ENCODE data around the gene SRP14. TPM values are rescaled to one million over a fixed set of nuclear protein-coding genes. Genes with fewer than 3 reads are reported as not detected.
A peak's percentile ranks its signal among the peaks of the same experiment; 100 is the strongest.

SRP14 gene
- total RNA-seq, 1 donor from 2014 or later = 320 TPM

GRCh38 chr15:40058476-40059140 lies 19.6 kb upstream of the SRP14 start:
- Mint-ChIP-seq H3K27ac (ENCODE audit: unreplicated experiment) (no peak overlapping the region), H3K27me3 (ENCODE audit: low read depth, unreplicated experiment) (no peaks in the 10 kb centered on the region), H3K36me3 (ENCODE audit: low read depth, unreplicated experiment) (peaks cover 5% of the 10 kb centered on the region), H3K4me3 (ENCODE audit: unreplicated experiment) (peak overlapping the region; percentile 27), H3K9me3 (ENCODE audit: unreplicated experiment) (no peaks in the 10 kb centered on the region), H3K4me1 (ENCODE audit: low read depth, unreplicated experiment) (peaks cover 27% of the 10 kb centered on the region)
- H3K27me3 ChIP-seq (ENCODE audit: insufficient read depth, low read length) = no peaks in the 10 kb centered on the region
- no peak overlapping the region for H2AFZ ChIP-seq (ENCODE audit: low read depth, low read length)
- FAIRE-seq (no peak), DNase-seq (ENCODE audit: low read depth) (peak; percentile 50)
- no peaks in the 10 kb centered on the region for H3K79me2 ChIP-seq (ENCODE audit: insufficient read depth, low read length)
- H3K4me1 ChIP-seq (ENCODE audit: insufficient read depth, low read length) = peaks cover 21% of the 10 kb centered on the region
- H3K4me2 ChIP-seq (ENCODE audit: low read length) = peak overlapping the region; percentile 3
- H3K4me3 ChIP-seq (ENCODE audit: insufficient read depth, low read depth, low read length) = no peak overlapping the region
- H4K20me1 ChIP-seq (ENCODE audit: insufficient read depth, low read length) = no peaks in the 10 kb centered on the region
- H3K9ac ChIP-seq (ENCODE audit: low read length) = no peak overlapping the region
- H3K36me3 ChIP-seq (ENCODE audit: insufficient read depth, low read length) = no peaks in the 10 kb centered on the region
- TF ChIP-seq EZH2 (IDR thresholded peaks at IDR 0.05; ENCODE audit: insufficient read depth, low read length) = no peak
- no peak for TF ChIP-seq CTCF (IDR thresholded peaks at IDR 0.05; ENCODE audit: insufficient read depth, low read depth, low read length)
- no peaks in the 10 kb centered on the region for H3K9me3 ChIP-seq (ENCODE audit: insufficient read depth, low read depth, low read length)
- H3K27ac ChIP-seq (ENCODE audit: low read depth, low read length) = no peak overlapping the region

- Histone ChIP-seq H3K27me3 (ENCODE audit: insufficient read depth, low read length) (no peaks in the 10 kb centered on the region), H3K36me3 (ENCODE audit: insufficient read depth, low read length) (no peaks in the 10 kb centered on the region), H3K4me3 (ENCODE audit: insufficient read depth, low read depth, low read length) (no peak overlapping the region), H4K20me1 (ENCODE audit: insufficient read depth, low read length) (no peaks in the 10 kb centered on the region), H3K79me2 (ENCODE audit: insufficient read depth, low read length) (no peaks in the 10 kb centered on the region), H3K4me2 (ENCODE audit: low read length) (no peak overlapping the region), H2AFZ (ENCODE audit: low read depth, low read length) (no peak overlapping the region), H3K27ac (ENCODE audit: low read depth, low read length) (no peak overlapping the region), H3K4me1 (ENCODE audit: insufficient read depth, low read length) (peaks cover 14% of the 10 kb centered on the region), H3K9ac (ENCODE audit: low read length) (no peak overlapping the region), H3K9me3 (ENCODE audit: insufficient read depth, low read depth, low read length) (no peaks in the 10 kb centered on the region)
- H3K27ac Mint-ChIP-seq (ENCODE audit: unreplicated experiment) = no peak overlapping the region
- FAIRE-seq = no peak
- TF ChIP-seq CTCF (IDR thresholded peaks at IDR 0.05; ENCODE audit: insufficient read depth, low read depth, low read length) (no peak), EZH2 (IDR thresholded peaks at IDR 0.05; ENCODE audit: insufficient read depth, low read length) (no peak)
- H3K4me1 Mint-ChIP-seq (ENCODE audit: low read depth, unreplicated experiment) = peaks cover 35% of the 10 kb centered on the region
- H3K27me3 Mint-ChIP-seq (ENCODE audit: low read depth, unreplicated experiment) = no peaks in the 10 kb centered on the region
- no peaks in the 10 kb centered on the region for H3K9me3 Mint-ChIP-seq (ENCODE audit: unreplicated experiment)
- H3K4me3 Mint-ChIP-seq (ENCODE audit: unreplicated experiment) = no peak overlapping the region
- peaks cover 8% of the 10 kb centered on the region for H3K36me3 Mint-ChIP-seq (ENCODE audit: low read depth, unreplicated experiment)
- DNase-seq (ENCODE audit: low read depth) = no peak
These were observed 16.8 kb upstream of the SRP14 start for GRCh38 chr15:40055576-40056293.
